Measurements from ENCODE around the gene TMEM130. TPM values are rescaled to one million over a fixed set of nuclear protein-coding genes. Genes with fewer than 3 reads are reported as not detected.

Gene TMEM130
- total RNA-seq: not detected

GRCh38 chr7:98869597-98870120 is at the start of gene TMEM130:
Gene TMEM130 (minus strand): TSS chr7:98870014. CDS start chr7:98869861, 153 bp downstream.

GRCh38 chr7:98878365-98879197 is 8.8 kb upstream of the TMEM130 start, which contains the start of gene TRRAP:
Gene TRRAP (plus strand): TSS chr7:98878532. CDS start chr7:98881151, 2,619 bp downstream.

Small RNAs within 50 kb of the gene (microRNA-seq; reads per million reads assigned to microRNA genes)
- gene MIR3609 (ENCODE audit: borderline microRNAs expressed, borderline replicate concordance): 1.3 reads per million

Other genes with a start within 250 kb of the TMEM130 start
- gene TRRAP, start 8.5 kb upstream of the TMEM130 start, total RNA-seq: 10 to 100 TPM; 53.8 to 54.4 TPM